GM21529 (cell line): ENCODE measurements around the gene PPP1R36.

Source experiments
- ATAC-seq: cut with Tn5 transposase; IDR thresholded peaks from one replicate; pipeline ENCODE4 v1.9.1; 2021; ENCODE audit not compliant: unreplicated experiment

Gene PPP1R36, protein sequence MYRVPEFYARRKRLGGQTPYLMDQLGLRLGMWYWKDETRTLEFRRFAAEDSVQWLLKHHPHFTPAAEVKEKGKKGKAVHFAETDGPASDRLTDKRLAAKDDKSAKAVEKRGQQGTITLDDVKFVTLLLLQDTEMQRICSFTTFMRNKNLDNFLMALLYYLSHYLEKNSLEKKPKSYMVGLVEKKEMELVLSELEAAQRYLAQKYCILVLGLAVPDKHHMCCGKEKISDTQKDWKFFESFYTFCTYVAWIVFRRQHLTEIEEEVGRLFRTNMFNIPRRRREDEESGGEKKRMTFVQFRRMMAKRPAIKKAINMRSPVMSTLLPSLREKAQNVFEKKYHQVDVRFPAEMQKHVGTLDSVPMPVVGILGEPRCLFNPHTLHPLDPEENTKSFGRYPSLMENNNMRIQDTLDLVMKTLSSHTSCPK

DNA sequence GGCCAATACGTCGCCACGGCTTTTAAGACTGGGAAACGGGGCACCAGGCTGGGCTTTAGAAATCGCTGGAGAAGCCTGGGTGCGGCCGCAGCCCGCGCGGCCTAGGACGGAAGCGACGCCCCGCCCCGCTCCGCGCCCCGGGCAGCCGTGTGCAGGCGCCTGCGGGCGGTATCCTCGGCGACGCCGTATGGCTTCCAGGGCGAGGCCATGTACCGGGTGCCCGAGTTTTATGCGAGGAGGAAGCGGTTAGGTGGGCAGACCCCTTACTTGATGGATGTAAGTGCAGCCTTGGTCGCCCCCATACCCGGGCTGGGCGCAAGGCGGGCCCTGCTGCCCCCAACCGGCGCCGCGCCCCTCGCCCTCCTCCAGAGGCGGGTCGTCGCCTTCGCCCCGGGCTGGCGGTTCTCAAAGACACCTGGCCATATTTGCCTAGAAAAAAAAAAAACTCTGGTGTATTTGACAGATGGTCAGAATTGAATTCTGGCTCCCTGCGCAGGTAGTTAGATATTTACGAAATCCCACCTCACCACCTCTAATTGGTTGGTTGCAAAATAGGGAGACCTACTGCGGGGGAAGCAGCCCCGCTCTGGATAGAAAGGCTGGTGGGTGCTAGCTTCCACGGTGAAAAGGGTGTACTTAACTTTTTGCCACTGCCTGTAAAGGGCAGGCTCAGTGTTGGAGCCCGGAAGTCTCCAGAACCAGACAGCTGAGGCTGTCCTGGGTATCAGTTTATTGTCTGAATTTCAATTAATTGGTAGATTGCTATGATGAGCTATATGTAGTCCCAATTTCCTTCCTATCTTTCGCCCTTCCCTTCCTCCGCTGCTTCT, at the start of gene PPP1R36:
Gene PPP1R36 (plus strand): TSS at position 171 of the 830 bp plus-strand sequence. CDS start 37 bp downstream, at position 208.
- ATAC-seq, result no peak

DNA sequence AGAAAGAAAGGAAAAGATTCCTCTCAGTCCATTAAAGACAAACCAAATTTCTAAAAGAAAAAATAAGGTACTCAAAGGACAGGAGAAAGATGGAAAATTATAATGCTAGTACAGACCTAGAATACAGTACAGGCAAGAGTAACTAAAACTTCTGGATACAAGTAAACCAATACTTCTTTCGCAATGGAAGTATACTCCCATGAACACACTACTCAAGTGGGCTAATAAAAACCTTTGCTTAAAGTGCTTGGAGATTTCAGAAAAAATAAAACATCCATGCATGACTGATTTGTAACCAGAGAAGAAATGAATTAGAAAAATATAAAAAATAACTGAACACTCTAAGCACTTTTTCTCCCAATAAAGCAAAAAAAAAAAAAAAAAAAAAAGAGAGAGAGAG, 49.7 kb upstream of the PPP1R36 start:
- no peak for ATAC-seq

DNA sequence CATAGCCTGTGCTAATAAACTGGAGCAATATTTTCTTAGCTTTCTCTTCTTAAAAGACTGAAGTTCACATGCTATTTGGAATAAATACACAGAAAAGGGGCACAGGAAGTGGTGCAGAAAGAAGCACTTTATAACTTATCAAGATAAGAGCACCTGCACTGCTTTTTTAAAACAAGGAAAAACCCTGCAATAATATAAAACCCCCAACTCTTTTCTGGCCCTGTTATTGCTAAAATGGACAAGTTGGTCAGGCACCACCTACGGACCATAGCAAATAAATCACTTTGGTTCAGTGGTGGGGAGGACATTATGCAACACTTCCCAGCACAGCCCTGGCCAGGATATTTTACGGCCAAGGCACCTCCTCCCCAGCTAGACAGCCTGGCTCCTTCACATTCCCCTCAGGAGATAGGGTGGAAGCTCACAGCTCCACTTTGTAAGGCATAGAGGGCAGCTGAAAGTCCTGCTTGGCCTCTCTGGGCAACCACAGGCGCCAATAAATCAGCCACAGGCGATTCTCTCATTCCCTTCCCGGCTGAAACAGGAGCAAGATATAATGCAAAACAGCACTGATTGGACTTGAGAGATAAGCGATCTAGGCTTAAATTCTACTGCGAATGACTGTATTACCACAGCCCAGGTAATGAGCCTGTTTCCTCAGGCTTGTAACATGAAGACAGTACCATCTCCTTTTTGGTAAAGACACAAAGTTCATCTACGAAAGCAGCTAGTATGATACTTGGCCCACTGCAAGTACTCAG, 48.2 kb upstream of the PPP1R36 start:
- ATAC-seq, result no peak

DNA sequence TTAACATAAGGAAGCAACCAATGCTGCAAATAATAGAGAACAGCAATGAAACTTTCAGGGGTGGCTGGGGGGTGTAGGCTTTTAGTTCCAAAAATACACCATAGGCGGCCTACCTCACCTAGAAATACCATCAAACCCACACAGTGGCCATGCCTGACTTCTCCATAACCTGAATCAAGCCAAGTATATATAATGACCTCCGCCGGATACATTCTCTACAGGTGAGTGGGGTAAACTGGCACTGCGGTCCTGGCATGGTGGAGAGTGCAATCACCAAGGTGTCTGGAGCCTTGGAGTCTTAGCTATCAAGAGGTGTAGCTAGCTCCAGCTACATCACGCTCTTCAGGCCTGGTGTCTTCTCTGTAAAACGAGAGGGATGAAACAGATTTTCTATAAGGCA, 47.3 kb upstream of the PPP1R36 start:
- ATAC-seq, result no peak

DNA sequence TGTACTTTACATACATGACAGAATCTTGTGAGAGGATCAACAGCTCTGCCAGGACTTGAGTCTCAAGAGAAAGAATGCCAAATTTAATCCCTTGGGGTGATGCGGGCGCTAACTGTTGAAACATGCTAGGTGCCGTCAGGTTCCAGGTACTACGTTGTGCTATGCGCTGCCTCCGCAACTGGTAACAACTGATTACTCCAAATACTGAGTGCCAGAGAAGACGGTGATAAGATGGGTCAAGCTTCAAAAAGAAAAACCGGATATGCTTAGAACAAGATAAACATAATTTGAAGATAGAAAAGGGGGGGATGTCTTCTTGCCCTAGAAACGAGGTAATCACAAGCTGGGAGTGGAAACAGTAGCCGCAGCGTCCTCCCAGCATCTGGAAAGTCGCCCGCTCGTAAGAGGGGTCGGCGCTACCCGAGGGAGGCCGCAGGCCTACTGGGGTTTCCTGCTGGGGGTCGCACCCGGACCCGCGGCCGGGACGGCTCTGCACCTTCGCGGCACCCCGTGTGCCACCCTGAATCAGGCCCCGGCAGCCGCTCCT, 46.8 kb upstream of the PPP1R36 start:
- no peak for ATAC-seq

DNA sequence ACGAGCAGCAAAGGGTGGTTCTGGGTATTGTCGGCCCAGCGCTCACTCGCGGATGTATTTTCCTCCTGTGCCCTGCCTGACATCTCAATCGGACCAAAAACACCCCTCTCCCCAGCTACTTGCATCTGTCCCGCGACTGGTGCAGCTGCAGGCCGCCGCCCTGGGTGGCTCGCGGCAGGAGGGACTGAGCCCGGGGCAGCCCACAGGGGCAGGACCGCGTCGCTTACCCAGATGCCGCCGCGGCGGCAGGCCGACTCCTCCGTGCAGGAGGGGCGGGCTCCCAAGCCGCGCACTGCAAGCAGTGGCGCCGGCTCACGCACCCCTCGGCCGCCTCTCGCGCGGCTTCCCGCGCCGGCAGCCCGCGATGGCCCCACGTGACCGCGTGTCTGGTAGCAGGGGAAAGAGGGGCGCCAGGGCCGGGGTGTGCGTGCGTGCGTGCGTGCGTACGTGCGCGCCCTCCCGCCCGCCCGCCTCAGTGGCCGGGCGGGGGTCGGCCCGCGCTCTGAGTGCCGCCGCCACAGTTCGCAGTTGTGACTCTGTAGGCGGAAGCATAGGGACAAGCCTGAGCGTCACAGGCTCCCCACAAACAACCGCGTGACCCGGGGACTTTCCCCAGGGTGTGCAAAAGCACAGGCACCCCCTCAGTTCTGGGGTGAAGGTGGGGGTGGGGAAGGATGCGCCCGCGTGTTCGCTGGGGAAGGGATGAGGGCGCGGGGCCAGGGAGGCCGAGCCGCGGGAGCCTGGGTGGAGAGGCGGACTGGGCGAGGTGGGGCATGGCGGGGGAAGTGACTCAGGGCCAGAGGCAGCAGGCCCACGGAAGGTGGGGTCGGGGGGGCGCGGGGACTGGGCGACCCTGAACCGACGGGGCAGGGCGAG, 46.1 kb upstream of the PPP1R36 start, which contains the start of gene ZBTB25:
Gene ZBTB25 (minus strand): TSS at position 405 of the 876 bp plus-strand sequence. CDS start 13,305 bp downstream, outside the sequence.
- peak; percentile 59 for ATAC-seq

DNA sequence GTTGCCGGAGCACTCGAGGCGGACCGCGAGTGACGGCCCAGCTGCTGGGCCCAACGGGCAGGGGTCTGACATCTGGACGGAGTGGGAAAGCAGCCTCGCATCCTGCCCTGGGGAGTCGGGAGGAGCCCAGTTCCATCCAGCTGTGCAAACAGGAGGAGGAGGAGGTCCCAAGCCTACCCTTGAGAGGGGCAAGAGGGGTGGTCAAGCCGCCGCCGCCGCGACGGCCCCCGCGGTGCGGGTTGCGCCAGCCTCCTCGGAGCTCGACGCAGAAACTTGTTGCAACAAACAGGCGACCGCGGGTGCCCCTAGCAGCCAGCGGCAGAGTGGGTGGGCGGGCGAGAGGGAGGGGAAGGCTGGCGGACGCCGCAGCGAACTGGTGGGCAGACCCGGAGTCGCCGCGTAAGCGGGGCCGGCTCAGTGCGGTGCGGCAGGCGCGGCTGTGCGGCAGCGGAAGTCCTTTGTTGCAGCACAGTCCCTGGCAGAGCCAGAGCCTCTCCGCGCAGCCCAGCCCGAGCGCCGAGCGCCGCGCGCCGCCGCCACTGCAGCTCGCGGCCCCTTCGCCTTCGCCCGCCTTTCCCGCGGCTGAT, 45.4 kb upstream of the PPP1R36 start, which contains the start of gene ZBTB1:
Gene ZBTB1 (plus strand): TSS at position 461 of the 587 bp plus-strand sequence. CDS start 16,735 bp downstream, outside the sequence.
- peak; percentile 17 for ATAC-seq

DNA sequence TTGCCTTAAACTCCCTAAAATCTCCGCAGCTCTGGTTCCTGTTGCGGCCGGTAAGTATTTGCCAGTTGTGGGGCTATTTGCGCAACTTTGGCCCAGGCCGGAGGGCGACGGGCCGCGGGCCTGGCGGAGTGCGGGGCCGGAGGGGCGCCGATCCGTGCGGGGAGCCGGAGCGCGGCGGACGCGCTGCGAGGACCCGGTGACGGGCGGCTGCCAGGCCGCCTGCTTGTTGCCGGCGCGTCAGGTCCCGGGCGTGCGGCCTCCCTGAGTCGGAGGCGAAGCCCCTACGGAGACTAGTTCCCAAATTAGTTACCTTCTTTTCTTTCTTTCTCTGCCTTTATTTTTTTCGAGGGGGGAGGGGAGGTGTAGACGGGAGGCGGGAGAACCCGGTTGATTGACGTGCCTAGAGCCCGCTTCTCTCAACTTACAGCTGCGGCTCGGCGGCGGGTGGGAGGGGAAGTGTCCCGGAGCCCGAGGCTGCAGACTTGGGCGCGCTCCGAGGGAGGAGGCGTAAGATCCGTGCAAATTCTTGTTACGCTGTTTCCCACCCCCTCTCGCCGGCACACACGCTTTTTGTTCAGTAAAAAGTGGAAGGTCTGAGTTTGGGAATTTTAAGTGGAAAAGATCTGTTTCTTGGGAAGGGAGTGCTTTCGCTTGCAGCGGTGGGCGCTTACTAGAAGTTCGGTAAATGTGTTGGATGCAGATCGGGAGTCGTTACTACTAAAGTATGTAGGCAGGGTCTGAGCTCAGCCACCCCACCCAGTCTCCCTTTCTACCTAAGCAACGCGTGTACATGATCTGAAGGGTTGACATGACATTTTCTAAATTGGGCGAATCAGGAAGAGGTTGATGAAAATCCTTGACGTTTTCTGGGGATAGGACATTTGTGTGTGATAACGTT, 44.6 kb upstream of the PPP1R36 start:
- ATAC-seq, result peak; percentile 27

DNA sequence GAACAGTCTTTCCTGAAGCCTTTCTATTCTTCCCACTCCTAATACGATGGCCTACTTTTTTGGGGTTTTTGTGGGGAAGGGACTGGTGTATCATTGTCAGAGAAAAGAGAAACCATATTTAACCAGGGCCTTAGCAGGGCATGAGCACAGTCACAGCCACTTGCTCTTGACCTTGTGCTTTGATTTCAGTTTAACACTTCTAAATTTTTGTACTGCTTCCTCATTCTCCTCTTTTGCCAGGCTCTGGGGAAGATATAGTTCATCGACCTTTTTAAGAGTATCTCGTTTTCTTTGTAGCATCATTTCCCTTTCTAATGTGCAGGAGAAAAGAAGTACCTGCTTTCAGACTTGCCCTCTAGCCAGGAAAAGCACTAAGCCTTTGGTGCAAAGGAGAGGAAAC, 43.0 kb upstream of the PPP1R36 start:
- no peak for ATAC-seq

DNA sequence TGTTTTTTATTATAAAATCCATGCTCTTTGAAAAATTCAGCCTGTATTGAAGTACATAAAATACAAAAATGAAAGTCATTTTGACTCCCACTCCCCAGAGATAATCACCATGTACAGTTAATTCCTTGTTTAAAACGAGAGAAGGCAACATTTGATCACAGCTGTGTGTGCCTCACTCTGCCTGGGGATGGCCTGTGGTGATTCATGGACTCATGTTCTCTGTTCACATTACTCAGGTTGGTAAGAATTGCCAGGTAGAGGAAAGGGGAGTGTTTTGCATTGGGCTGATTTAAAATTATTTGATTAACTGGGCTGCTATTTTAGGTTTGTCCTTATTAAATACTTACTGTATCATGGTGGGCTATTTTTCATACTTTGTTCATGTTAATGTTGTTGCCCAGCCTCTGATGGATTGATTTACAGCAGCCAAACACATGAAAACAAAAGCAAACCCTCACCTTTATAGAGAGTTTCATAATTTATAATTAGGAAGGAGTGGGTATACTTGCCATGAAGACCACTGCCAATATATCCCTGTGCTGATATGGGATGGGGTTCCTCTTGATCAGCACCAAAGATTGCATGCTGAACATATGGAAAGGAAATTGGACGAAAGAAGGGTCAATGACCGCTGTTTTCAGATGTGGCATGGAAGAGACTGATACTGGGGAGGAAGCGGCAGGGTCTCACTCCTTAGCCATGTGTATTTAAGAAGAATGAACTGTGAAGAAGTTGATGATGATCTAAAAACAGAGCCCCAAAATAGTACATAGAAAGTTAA, 42.2 kb upstream of the PPP1R36 start:
- ATAC-seq, result no peak

DNA sequence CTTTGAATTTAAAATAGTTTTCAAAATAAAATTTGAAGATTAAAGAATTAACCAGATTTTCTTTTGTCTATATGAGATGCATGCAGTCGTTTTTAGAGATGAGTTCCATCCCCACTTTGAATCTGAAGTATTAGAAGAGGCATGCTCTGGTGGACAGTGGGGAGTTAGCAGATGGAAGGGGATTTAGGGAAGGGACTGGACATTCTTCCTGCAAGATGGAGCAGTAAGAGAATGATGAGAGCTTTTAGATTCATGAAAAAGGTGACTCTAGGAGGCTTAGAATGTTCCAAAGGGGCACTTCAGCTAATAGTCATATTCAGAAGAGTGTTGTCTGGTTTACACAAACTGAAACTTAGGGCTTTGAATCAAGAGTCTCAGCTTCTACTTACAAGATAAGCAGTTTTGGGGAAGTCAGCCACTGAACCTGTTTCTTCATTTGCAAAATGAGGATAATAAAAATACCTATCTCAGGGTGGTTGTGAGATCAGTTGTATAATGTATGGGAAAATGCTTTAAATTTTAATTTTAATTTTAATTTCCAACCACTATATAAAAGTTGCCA, 41.5 kb upstream of the PPP1R36 start:
- peak; percentile 14 for ATAC-seq

DNA sequence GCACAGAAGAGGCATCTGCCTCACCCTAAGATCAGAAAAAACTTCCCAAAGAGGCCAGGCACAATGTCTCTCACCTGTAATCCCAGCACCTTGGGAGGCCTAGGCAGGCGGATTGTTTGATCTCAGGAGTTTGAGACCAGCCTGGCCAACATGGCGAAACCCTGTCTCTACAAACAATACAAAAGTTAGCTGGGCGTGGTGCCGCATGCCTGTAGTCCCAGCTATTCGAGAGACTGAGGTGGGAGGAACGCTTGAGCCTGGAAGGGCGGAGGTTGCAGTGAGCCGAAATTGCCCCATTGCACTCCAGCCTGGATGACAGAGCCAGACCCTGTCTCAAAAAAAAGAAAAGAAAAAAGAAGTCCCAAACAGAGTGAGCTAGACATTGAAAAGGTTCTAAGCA, 40.7 kb upstream of the PPP1R36 start:
- no peak for ATAC-seq

DNA sequence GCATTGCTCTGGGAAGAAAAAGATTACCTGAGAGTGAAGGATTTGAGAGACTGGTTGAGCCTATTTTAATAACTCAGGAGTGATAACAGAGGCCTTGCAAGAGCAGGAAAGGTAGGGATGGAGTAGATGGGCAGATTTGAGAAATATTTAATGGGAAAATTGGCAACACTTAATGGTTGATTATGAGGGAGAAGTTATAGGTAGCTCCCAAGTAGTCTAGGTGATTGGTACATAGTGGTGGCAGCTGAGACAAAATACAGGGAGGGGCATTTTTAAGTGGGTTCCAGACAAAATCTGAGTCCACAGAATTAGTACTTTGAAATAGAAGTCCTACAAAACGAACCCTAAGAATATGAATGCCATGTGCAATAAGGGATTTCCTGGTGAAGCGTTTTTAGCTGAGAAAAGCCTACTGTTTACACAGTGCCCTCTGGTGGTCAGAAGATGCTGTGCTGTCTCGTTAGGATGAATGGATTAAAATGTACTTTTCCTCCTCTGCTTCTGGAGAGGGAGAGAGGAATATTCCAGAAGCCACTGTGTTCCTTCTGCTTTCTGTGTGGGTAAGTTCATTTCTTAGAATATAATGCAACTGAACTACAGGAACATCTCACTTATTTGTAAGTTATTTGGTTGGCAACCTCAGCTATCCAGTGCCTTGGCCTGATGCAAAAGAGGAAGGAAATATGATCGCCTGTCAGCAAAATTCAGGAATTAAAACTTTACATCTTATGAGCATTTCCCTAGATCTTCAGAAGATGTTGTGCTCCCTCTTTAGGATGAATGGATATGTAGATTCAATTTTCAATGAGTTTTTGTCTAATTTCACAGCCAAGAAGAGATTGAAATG, 38.7 kb upstream of the PPP1R36 start:
- ATAC-seq, result no peak

DNA sequence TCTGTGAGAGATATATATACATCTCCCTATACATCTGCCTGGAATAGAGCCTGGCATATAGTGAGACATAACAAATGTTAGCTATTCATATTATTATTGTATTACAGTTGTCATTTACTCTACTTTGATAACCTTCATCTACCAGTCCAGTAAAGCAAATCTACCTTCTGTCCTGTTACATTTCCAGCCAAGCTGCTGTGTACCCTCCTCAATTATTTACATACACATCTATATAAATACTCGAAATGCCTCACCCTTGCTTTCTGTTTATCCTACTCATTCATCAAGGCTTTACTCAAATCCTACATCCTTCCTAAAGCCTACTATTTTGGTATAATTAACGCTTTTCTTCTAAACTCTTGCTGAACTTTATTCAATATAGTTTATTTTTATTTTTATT, 36.5 kb upstream of the PPP1R36 start:
- no peak for ATAC-seq

DNA sequence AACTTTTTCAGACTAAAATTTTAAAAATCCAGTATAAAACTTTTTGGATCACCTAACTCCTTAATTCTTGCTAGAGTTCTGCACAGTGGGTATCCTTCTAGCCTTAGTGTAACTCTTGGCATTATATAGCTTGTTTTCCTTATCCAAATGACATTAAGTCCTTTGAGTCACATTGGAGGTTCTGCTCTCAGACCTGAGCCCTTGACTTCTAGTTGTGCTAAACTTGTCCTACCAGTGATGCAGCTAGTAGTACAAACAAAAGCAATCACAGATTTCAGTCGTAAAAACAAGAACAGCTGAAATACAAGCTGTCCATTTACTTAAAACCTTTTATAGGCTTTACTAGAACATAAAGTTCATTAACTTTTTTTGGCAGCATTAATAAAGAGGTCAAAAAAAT, 34.7 kb upstream of the PPP1R36 start:
- ATAC-seq, result no peak

DNA sequence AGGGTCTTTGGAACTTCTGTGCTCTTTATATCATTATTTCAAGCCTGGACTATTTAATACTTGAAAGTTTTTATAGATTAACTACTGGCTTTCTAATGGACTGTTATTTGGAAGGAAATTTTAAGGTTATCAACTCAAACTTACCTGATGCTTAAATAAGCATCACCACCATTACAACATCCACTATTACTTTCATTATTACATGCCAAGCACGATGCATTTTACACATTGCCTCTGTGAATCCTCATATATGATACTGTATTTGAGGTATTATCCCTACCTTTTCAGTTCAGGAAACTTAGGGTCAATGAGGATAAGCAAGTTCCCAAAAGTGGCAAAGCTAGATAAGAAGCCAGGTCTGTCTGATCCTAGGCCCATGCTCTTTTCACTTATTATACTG, 32.8 kb upstream of the PPP1R36 start:
- ATAC-seq, result no peak
